NCI-H2196 treated with DMSO at 0.1 percent for 48 hours (cell line): Measurements from ENCODE around the gene ZNF497.
"Not testable (repeated sequence)": the region's sequence is repeated elsewhere in the genome, so short reads cannot be mapped to it uniquely, and the experiment has no call there.

Experiments
- DNase-seq: peaks from one replicate; lab custom pipeline; 2025; ENCODE audit not compliant: unreplicated experiment; lab: John Stamatoyannopoulos, UW

Gene ZNF497

GRCh38 chr19:58362272-58362994 is at the start of gene ZNF497:
ZNF497 (minus strand) TSS chr19:58362751; CDS start chr19:58357635, 5,116 bp downstream.
- DNase-seq: peak; percentile 96

- no peak for DNase-seq
Observed at GRCh38 chr19:58409010-58409790, 46.6 kb upstream of the ZNF497 start.

GRCh38 chr19:58408152-58409009 is 45.8 kb upstream of the ZNF497 start, which contains the start of gene ZNF584:
ZNF584 (plus strand) TSS chr19:58408649; CDS start chr19:58409148, 499 bp downstream.
- DNase-seq: peak; percentile 89

- no peak for DNase-seq
Observed at GRCh38 chr19:58407658-58408151, 45.2 kb upstream of the ZNF497 start.

GRCh38 chr19:58406818-58407657 is 44.5 kb upstream of the ZNF497 start:
- no peak for DNase-seq

GRCh38 chr19:58403920-58404478 is 41.4 kb upstream of the ZNF497 start:
- not testable (repeated sequence) for DNase-seq

- DNase-seq: no peak
Observed at GRCh38 chr19:58401840-58402421, 39.4 kb upstream of the ZNF497 start.

- DNase-seq: peak; percentile 98
Observed at GRCh38 chr19:58400916-58401839, 38.6 kb upstream of the ZNF497 start.

GRCh38 chr19:58400316-58400915 is 37.9 kb upstream of the ZNF497 start:
- DNase-seq: peak; percentile 46

- DNase-seq: no peak
Observed at GRCh38 chr19:58399903-58400302, 37.4 kb upstream of the ZNF497 start.

GRCh38 chr19:58398545-58398944 is 36.0 kb upstream of the ZNF497 start:
- no peak for DNase-seq

GRCh38 chr19:58398087-58398486 is 35.5 kb upstream of the ZNF497 start:
- no peak for DNase-seq

- no peak for DNase-seq
Observed at GRCh38 chr19:58397533-58398037, 35.0 kb upstream of the ZNF497 start.

- no peak for DNase-seq
Observed at GRCh38 chr19:58396691-58397532, 34.4 kb upstream of the ZNF497 start.

GRCh38 chr19:58395979-58396627 is 33.6 kb upstream of the ZNF497 start:
- no peak for DNase-seq

- DNase-seq: no peak
Observed at GRCh38 chr19:58395220-58395978, 32.8 kb upstream of the ZNF497 start, which contains the start of gene RNF225. RNF225 (plus strand) TSS chr19:58395656; CDS start chr19:58396090, 434 bp downstream.
